ENCODE results near the gene MTG1. TPM values are rescaled to one million over a fixed set of nuclear protein-coding genes. Genes with fewer than 3 reads are reported as not detected.

Gene MTG1
- total and polyA plus RNA-seq, 2 donors (not counting 1 experiment from before 2014, with no cell fraction given) = 23.9 to 25.3 TPM

GRCh38 chr10:133394801-133395221 lies 854 bp downstream of the MTG1 start:
- Histone ChIP-seq H3K36me3 (ENCODE audit: control insufficient read depth, insufficient read depth, low read length) (peaks cover 9% of the 10 kb centered on the region), H3K27ac (ENCODE audit: insufficient read depth, low read length) (peak overlapping the region; percentile 85), H4K20me1 (ENCODE audit: control insufficient read depth, extremely low read depth, insufficient read depth, low read length) (no peaks in the 10 kb centered on the region), H3K4me2 (ENCODE audit: extremely low read depth, insufficient read depth, low read length) (peak overlapping the region; percentile 90), H3K27me3 (ENCODE audit: control insufficient read depth, insufficient read depth, low read length) (no peaks in the 10 kb centered on the region), H3K79me2 (ENCODE audit: control insufficient read depth, insufficient read depth, low read length) (peaks cover 32% of the 10 kb centered on the region), H3K4me1 (ENCODE audit: control insufficient read depth, extremely low read depth, insufficient read depth, low read length) (no peaks in the 10 kb centered on the region), H2AFZ (ENCODE audit: low read length) (no peak overlapping the region), H3K9ac (ENCODE audit: insufficient read depth, low read length) (peak overlapping the region; percentile 78), H3K4me3 (replicated peaks in 1 of 4; ENCODE audit: control extremely low read depth in 1 of 4, insufficient read depth in 1 of 4, low read depth in 3 of 4, low read length in 4 of 4) (peak overlapping the region; percentile 71 to 88 (median 82)), H3K9me3 (ENCODE audit: control insufficient read depth, insufficient read depth, low read depth, low read length) (no peaks in the 10 kb centered on the region)
- peak in 1 of 2 donors; percentile 26 for DNase-seq (ENCODE audit: low read depth in 2 of 2)
- TF ChIP-seq, protein P1, sequence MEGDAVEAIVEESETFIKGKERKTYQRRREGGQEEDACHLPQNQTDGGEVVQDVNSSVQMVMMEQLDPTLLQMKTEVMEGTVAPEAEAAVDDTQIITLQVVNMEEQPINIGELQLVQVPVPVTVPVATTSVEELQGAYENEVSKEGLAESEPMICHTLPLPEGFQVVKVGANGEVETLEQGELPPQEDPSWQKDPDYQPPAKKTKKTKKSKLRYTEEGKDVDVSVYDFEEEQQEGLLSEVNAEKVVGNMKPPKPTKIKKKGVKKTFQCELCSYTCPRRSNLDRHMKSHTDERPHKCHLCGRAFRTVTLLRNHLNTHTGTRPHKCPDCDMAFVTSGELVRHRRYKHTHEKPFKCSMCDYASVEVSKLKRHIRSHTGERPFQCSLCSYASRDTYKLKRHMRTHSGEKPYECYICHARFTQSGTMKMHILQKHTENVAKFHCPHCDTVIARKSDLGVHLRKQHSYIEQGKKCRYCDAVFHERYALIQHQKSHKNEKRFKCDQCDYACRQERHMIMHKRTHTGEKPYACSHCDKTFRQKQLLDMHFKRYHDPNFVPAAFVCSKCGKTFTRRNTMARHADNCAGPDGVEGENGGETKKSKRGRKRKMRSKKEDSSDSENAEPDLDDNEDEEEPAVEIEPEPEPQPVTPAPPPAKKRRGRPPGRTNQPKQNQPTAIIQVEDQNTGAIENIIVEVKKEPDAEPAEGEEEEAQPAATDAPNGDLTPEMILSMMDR (conservative IDR thresholded peaks at IDR 0.05 in 1 of 2, IDR thresholded peaks at IDR 0.05 in 1 of 2; ENCODE audit: low read depth in 1 of 2, low read length in 2 of 2) = no peak
- no peak for TF ChIP-seq EZH2 (IDR thresholded peaks at IDR 0.05; ENCODE audit: low read length, missing control alignments)

- H3K4me3 ChIP-seq (replicated peaks in 1 of 4; ENCODE audit: control extremely low read depth in 1 of 4, insufficient read depth in 1 of 4, low read depth in 3 of 4, low read length in 4 of 4) = no peak overlapping the region
- H3K9me3 ChIP-seq (ENCODE audit: control insufficient read depth, insufficient read depth, low read depth, low read length) = no peaks in the 10 kb centered on the region
- H3K27me3 ChIP-seq (ENCODE audit: control insufficient read depth, insufficient read depth, low read length) = no peaks in the 10 kb centered on the region
- no peak overlapping the region for H3K4me2 ChIP-seq (ENCODE audit: extremely low read depth, insufficient read depth, low read length)
- no peak overlapping the region for H3K9ac ChIP-seq (ENCODE audit: insufficient read depth, low read length)
- H3K27ac ChIP-seq (ENCODE audit: insufficient read depth, low read length) = no peak overlapping the region
- no peak for TF ChIP-seq EZH2 (IDR thresholded peaks at IDR 0.05; ENCODE audit: low read length, missing control alignments)
- TF ChIP-seq, protein P1 (conservative IDR thresholded peaks at IDR 0.05 in 1 of 2, IDR thresholded peaks at IDR 0.05 in 1 of 2; ENCODE audit: low read depth in 1 of 2, low read length in 2 of 2) = no peak
- no peaks in the 10 kb centered on the region for H4K20me1 ChIP-seq (ENCODE audit: control insufficient read depth, extremely low read depth, insufficient read depth, low read length)
- H2AFZ ChIP-seq (ENCODE audit: low read length) = no peak overlapping the region
- H3K79me2 ChIP-seq (ENCODE audit: control insufficient read depth, insufficient read depth, low read length) = peaks cover 34% of the 10 kb centered on the region
- no peak for DNase-seq (ENCODE audit: low read depth in 2 of 2)
- no peaks in the 10 kb centered on the region for H3K4me1 ChIP-seq (ENCODE audit: control insufficient read depth, extremely low read depth, insufficient read depth, low read length)
- H3K36me3 ChIP-seq (ENCODE audit: control insufficient read depth, insufficient read depth, low read length) = peaks cover 10% of the 10 kb centered on the region
Observed at GRCh38 chr10:133396035-133396624, 2.2 kb downstream of the MTG1 start.

DNA sequence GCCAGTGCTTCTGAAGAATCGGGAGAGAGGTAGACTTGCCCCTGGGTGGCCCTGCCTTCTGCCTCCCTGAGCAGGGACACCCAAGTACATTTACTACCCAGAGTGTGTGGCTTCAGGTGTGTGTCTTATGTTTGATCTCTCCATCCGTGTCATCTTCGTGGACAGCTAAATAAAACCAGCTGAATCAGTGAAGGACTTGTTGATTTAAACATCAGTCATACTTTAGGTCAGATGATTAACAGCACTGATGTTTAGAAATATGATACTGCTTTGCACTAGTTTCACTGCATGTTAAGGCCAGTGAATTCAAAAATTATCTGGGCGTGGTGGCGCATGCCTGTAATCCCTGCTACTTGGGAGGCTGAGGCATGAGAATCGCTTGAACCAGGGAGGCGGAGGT lies 4.0 kb downstream of the MTG1 start:
- peaks cover 34% of the 10 kb centered on the region for H3K79me2 ChIP-seq (ENCODE audit: control insufficient read depth, insufficient read depth, low read length)
- no peaks in the 10 kb centered on the region for H4K20me1 ChIP-seq (ENCODE audit: control insufficient read depth, extremely low read depth, insufficient read depth, low read length)
- no peak overlapping the region for H3K4me2 ChIP-seq (ENCODE audit: extremely low read depth, insufficient read depth, low read length)
- no peaks in the 10 kb centered on the region for H3K27me3 ChIP-seq (ENCODE audit: control insufficient read depth, insufficient read depth, low read length)
- no peak overlapping the region for H3K27ac ChIP-seq (ENCODE audit: insufficient read depth, low read length)
- no peak overlapping the region for H3K9ac ChIP-seq (ENCODE audit: insufficient read depth, low read length)
- H2AFZ ChIP-seq (ENCODE audit: low read length) = no peak overlapping the region
- TF ChIP-seq EZH2 (IDR thresholded peaks at IDR 0.05; ENCODE audit: low read length, missing control alignments) = no peak
- TF ChIP-seq, protein P1 (conservative IDR thresholded peaks at IDR 0.05 in 1 of 2, IDR thresholded peaks at IDR 0.05 in 1 of 2; ENCODE audit: low read depth in 1 of 2, low read length in 2 of 2) = no peak
- DNase-seq (ENCODE audit: low read depth in 2 of 2) = no peak
- H3K9me3 ChIP-seq (ENCODE audit: control insufficient read depth, insufficient read depth, low read depth, low read length) = no peaks in the 10 kb centered on the region
- H3K4me1 ChIP-seq (ENCODE audit: control insufficient read depth, extremely low read depth, insufficient read depth, low read length) = no peaks in the 10 kb centered on the region
- no peak overlapping the region for H3K4me3 ChIP-seq (replicated peaks in 1 of 4; ENCODE audit: control extremely low read depth in 1 of 4, insufficient read depth in 1 of 4, low read depth in 3 of 4, low read length in 4 of 4)
- peaks cover 20% of the 10 kb centered on the region for H3K36me3 ChIP-seq (ENCODE audit: control insufficient read depth, insufficient read depth, low read length)

Measured in fibroblast of lung (primary cell).